ENCODE data around the gene IRX6. TPM values are rescaled to one million over a fixed set of nuclear protein-coding genes. Genes with fewer than 3 reads are reported as not detected.

The IRX6 gene
- total and polyA plus RNA-seq, 2 of the 4 experiments (the other 2 are of a cell fraction), result not detected

GRCh38 chr16:55364811-55365210 lies 40.8 kb downstream of the IRX6 start:
- H3K9ac ChIP-seq (ENCODE audit: low read depth, low read length), result no peak overlapping the region
- WGBS, 2 experiments (ENCODE audit: extremely low coverage in 2 of 2, insufficient read length in 1 of 2), result no CpG with 5 or more reads among the region's 5 CpGs
- H4K20me1 ChIP-seq (ENCODE audit: insufficient read depth, low read length), result no peaks in the 10 kb centered on the region
- no peak overlapping the region for H2BK120ac ChIP-seq (ENCODE audit: low read depth, low read length)
- no peak overlapping the region for H3K4me3 ChIP-seq (ENCODE audit: insufficient read depth, low read depth, low read length)
- in situ Hi-C loops (cut with MboI; ENCODE audit: low sequenced_read_pairs), result no loop called here
- H3K9me3 ChIP-seq (ENCODE audit: control insufficient read depth, insufficient read depth, low read length), result no peaks in the 10 kb centered on the region
- H3K4me1 ChIP-seq (ENCODE audit: control insufficient read depth, insufficient read depth, low read length), result no peaks in the 10 kb centered on the region
- no peak overlapping the region for H2BK20ac ChIP-seq (ENCODE audit: low read depth, low read length)
- no peak overlapping the region for H3K27ac ChIP-seq (ENCODE audit: insufficient read depth, low read length)
- no peak overlapping the region for H3K14ac ChIP-seq (replicated peaks; ENCODE audit: low read depth, low read length)
- TF ChIP-seq NFE2L2 (IDR thresholded peaks at IDR 0.05; ENCODE audit: low read depth, low read length) (no peak), CHD1 (IDR thresholded peaks at IDR 0.05; ENCODE audit: low read depth, low read length) (no peak), RCOR1 (IDR thresholded peaks at IDR 0.05; ENCODE audit: insufficient replicate concordance, low read length) (no peak), CTCF (conservative IDR thresholded peaks at IDR 0.05; ENCODE audit: low read depth, low read length) (no peak), MAFK (IDR thresholded peaks at IDR 0.05; ENCODE audit: low read depth, low read length) (no peak), USF2 (IDR thresholded peaks at IDR 0.05; ENCODE audit: low read depth, low read length) (no peak), POLR2A (IDR thresholded peaks at IDR 0.05; ENCODE audit: low read depth, low read length) (no peak), BHLHE40 (IDR thresholded peaks at IDR 0.05; ENCODE audit: low read depth, low read length) (no peak), SMC3 (IDR thresholded peaks at IDR 0.05; ENCODE audit: low read depth, low read length) (no peak), RFX5 (IDR thresholded peaks at IDR 0.05; ENCODE audit: low read depth, low read length) (no peak)
- TF ChIP-seq, protein P1, sequence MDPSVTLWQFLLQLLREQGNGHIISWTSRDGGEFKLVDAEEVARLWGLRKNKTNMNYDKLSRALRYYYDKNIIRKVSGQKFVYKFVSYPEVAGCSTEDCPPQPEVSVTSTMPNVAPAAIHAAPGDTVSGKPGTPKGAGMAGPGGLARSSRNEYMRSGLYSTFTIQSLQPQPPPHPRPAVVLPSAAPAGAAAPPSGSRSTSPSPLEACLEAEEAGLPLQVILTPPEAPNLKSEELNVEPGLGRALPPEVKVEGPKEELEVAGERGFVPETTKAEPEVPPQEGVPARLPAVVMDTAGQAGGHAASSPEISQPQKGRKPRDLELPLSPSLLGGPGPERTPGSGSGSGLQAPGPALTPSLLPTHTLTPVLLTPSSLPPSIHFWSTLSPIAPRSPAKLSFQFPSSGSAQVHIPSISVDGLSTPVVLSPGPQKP (IDR thresholded peaks at IDR 0.05; ENCODE audit: borderline replicate concordance, low read depth, low read length), result no peak
- no peak overlapping the region for H2AK5ac ChIP-seq (ENCODE audit: low read depth, low read length)
- H4K8ac ChIP-seq (ENCODE audit: low read depth in 2 of 2, low read length in 2 of 2), result no peak overlapping the region
- H2AFZ ChIP-seq (replicated peaks; ENCODE audit: low read length, poor library complexity), result peak overlapping the region; percentile 23
- H2AK9ac ChIP-seq (replicated peaks; ENCODE audit: low read depth, low read length, poor library complexity), result no peak overlapping the region
- no peak overlapping the region for H3K18ac ChIP-seq (ENCODE audit: low read depth, low read length)
- H3K23ac ChIP-seq (ENCODE audit: low read depth, low read length), result no peak overlapping the region
- BruUV-seq (replicated peaks), result no TSS peak
- intact Hi-C loops (cut with micrococcal nuclease), result loop anchor here (5.0 kb wide), 1 partner anchor 1813 kb away; no protein-coding TSS in a partner anchor
- no peaks in the 10 kb centered on the region for H3K36me3 ChIP-seq (ENCODE audit: control insufficient read depth, insufficient read depth, low read length)
- H3K56ac ChIP-seq (ENCODE audit: extremely low read depth, insufficient read depth, low read length), result no peak overlapping the region
- no peak overlapping the region for H4K91ac ChIP-seq (ENCODE audit: insufficient read depth, low read depth, low read length)
- H2BK15ac ChIP-seq (ENCODE audit: low read depth, low read length), result no peak overlapping the region
- DNase-seq (no peak), ATAC-seq (ENCODE audit: low read depth) (no peak)
- POLR2A ChIA-PET (ENCODE audit: unreplicated experiment), result no interaction called here
- H3K4me2 ChIP-seq (ENCODE audit: low read depth, low read length), result no peak overlapping the region
- H3K79me1 ChIP-seq (ENCODE audit: low read depth in 1 of 2, low read length in 2 of 2), result no peaks in the 10 kb centered on the region
- dilution Hi-C loops (cut with HindIII; ENCODE audit: low sequenced_read_pairs, unreplicated experiment), result no loop called here
- CTCF ChIA-PET, result no interaction called here
- no peak overlapping the region for H2BK5ac ChIP-seq (ENCODE audit: low read depth, low read length, poor library complexity, severe bottlenecking)
- H4K5ac ChIP-seq (ENCODE audit: low read depth, low read length), result no peak overlapping the region
- no peaks in the 10 kb centered on the region for H3K9me1 ChIP-seq (ENCODE audit: insufficient read depth, low read length)
- H3K27me3 ChIP-seq (ENCODE audit: control insufficient read depth, insufficient read depth, low read length), result peaks cover 5% of the 10 kb centered on the region; the same call in 1 of the 2 replicates
- no peak overlapping the region for H3K4ac ChIP-seq (ENCODE audit: low read depth, low read length)
